GM12892 (cell line): ENCODE results near the gene CLEC16A.

Source experiments
- POLR2A ChIP-seq: IDR thresholded peaks from 2 replicates; pipeline ENCODE4 v1.6.1; 2011; ENCODE audit warnings: low read depth, low read length, control low read depth
- POLR2AphosphoS5 ChIP-seq: IDR thresholded peaks from 2 replicates; pipeline ENCODE4 v1.6.1; 2011; ENCODE audit warnings: low read depth, low read length, control low read depth
- TAF1 ChIP-seq: IDR thresholded peaks from 2 replicates; pipeline ENCODE4 v1.6.1; 2011; ENCODE audit warnings: low read depth, mild to moderate bottlenecking, control low read depth, low read length, borderline replicate concordance

- TF ChIP-seq POLR2AphosphoS5 (no peak), POLR2A (no peak), TAF1 (no peak)
These were observed 150.6 kb downstream of the CLEC16A start for GRCh38 chr16:11094857-11095565.
